ENCODE results near the gene U2AF2. TPM values are rescaled to one million over a fixed set of nuclear protein-coding genes. Genes with fewer than 3 reads are reported as not detected.

The U2AF2 gene
- total and polyA plus RNA-seq, 3 experiments from 2014 or later: 9.5 to 386 (median 374) TPM

DNA sequence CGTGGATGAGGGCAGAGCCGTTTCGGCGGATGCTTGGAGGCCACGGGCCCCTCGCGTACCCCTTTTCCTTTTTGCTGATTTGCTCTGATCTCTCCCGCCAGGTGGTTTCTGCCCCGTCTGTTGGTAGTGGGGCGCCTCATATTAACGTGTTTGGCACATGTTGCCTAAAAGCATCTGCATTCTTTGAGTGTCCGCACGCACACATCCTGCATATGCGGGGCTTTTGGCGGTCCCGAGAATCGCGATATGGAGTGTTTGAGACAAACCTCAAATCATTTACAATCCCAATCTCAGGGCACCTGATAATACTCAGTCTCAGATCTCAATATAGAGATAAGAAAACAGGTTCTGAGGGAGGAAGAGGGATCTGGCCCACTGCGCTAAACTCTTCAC lies 809 bp downstream of the U2AF2 start:
- ChIA-PET POLR2A (no interaction called here), CTCF (no interaction called here)

GRCh38 chr19:55656552-55656951 lies 1.7 kb downstream of the U2AF2 start:
- H3K9me3 Mint-ChIP-seq: peaks cover 0 to 3% (median 0%) of the 10 kb centered on the region in 5 donors
- H3K27ac Mint-ChIP-seq: peak overlapping the region; percentile 57 to 99 (median 98)
- no peak for DNase-seq
- peak overlapping the region; percentile 90 to 97 (median 93) for H3K4me3 Mint-ChIP-seq
- Histone ChIP-seq H3K27me3 (ENCODE audit: insufficient read depth, low read length, poor library complexity, severe bottlenecking) (no peaks in the 10 kb centered on the region), H3K9me3 (ENCODE audit: low read length) (no peaks in the 10 kb centered on the region), H3K4me3 (ENCODE audit: low read length) (peak overlapping the region; percentile 91), H3K4me1 (ENCODE audit: insufficient read depth, low read length) (peaks cover 44% of the 10 kb centered on the region), H3K36me3 (ENCODE audit: insufficient read depth, low read length) (peaks cover 25% of the 10 kb centered on the region), H3K27ac (ENCODE audit: low read depth, low read length) (peak overlapping the region; percentile 29)
- ChIA-PET CTCF (interaction anchor here (2.9 kb wide), 1 partner anchor 15 kb away, joined by 10 read pairs; no protein-coding TSS in a partner anchor), POLR2A (interaction anchor here (1.1 kb wide), 1 partner anchor 18 kb away, joined by 8 read pairs; no protein-coding TSS in a partner anchor)
- peaks cover 38 to 60% (median 43%) of the 10 kb centered on the region in 3 donors for H3K4me1 Mint-ChIP-seq
- H3K27me3 Mint-ChIP-seq: peaks cover 0 to 7% of the 10 kb centered on the region in 2 donors
- H3K36me3 Mint-ChIP-seq: peaks cover 0 to 52% (median 5%) of the 10 kb centered on the region in 3 donors

More for the DNA sequence above, 809 bp downstream of the U2AF2 start:
- peaks cover 16% of the 10 kb centered on the region for H3K36me3 ChIP-seq (ENCODE audit: insufficient read depth, low read length)
- Mint-ChIP-seq H3K4me3 (peak overlapping the region; percentile 90 to 97 (median 93)), H3K9me3 (peaks cover 0 to 3% (median 0%) of the 10 kb centered on the region in 5 donors), H3K36me3 (peaks cover 0 to 45% (median 5%) of the 10 kb centered on the region in 3 donors), H3K27me3 (peaks cover 0 to 7% of the 10 kb centered on the region in 2 donors), H3K27ac (peak overlapping the region; percentile 97 to 99 (median 99)), H3K4me1 (peaks cover 38 to 56% (median 40%) of the 10 kb centered on the region in 3 donors)
- peak overlapping the region; percentile 91 for H3K27ac ChIP-seq (ENCODE audit: low read depth, low read length)
- no peaks in the 10 kb centered on the region for H3K27me3 ChIP-seq (ENCODE audit: insufficient read depth, low read length, poor library complexity, severe bottlenecking)
- no peak for DNase-seq
- peak overlapping the region; percentile 91 for H3K4me3 ChIP-seq (ENCODE audit: low read length)
- H3K4me1 ChIP-seq (ENCODE audit: insufficient read depth, low read length): peaks cover 44% of the 10 kb centered on the region
- no peaks in the 10 kb centered on the region for H3K9me3 ChIP-seq (ENCODE audit: low read length)

DNA sequence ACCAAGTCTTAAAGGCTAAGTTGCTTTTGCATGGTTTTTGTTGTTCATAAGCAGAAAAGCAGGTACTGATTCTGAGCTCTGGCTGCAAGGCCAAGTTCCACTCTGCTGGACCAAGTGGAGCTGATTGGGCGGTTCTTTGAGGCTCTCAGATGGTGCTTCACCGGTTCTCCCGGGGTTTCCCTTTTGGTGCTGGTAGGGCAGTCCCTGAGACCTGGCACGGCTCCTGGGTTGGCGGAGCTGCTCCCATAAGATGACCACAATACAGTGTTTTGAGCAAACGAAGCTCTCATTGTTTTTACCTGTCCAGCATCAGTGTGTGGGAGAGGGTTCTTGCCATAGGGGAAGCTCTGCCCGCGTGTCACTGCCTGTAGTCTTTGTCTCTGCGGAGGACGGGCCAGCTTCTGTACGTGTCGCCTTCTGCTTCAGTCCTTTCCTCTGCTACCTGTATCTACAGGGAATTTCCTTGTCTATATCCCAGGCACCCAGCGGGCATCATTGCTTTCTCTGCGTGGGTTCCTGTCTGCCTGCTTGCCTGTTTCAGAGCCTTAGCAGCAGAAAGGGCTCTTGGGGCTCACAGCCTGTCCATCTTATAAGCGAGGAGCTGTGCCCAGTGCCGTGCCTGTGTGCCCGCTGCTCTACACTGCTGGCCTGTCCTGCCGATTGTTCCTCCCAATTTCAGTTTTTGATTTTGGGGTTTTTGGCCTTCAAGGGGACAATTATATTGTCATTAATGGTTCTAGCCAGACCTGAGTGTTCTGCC lies 2.3 kb downstream of the U2AF2 start:
- CTCF ChIA-PET: interaction anchor here (2.9 kb wide), 1 partner anchor 14 kb away, joined by 10 read pairs; no protein-coding TSS in a partner anchor
- peak overlapping the region; percentile 82 to 99 (median 96) for H3K27ac Mint-ChIP-seq
- H3K27me3 ChIP-seq (ENCODE audit: insufficient read depth, low read length, poor library complexity, severe bottlenecking): no peaks in the 10 kb centered on the region
- POLR2A ChIA-PET: interaction anchor here (1.1 kb wide), 1 partner anchor 19 kb away, joined by 8 read pairs; no protein-coding TSS in a partner anchor
- H3K4me3 ChIP-seq (ENCODE audit: low read length): peak overlapping the region; percentile 91
- H3K9me3 ChIP-seq (ENCODE audit: low read length): no peaks in the 10 kb centered on the region
- peaks cover 0 to 3% (median 0%) of the 10 kb centered on the region in 5 donors for H3K9me3 Mint-ChIP-seq
- H3K4me1 Mint-ChIP-seq: peaks cover 43 to 66% (median 47%) of the 10 kb centered on the region in 3 donors
- H3K27me3 Mint-ChIP-seq: peaks cover 0 to 7% of the 10 kb centered on the region in 2 donors
- peak overlapping the region; percentile 90 to 97 (median 93) for H3K4me3 Mint-ChIP-seq
- DNase-seq: no peak
- H3K36me3 Mint-ChIP-seq: peaks cover 0 to 58% (median 11%) of the 10 kb centered on the region in 3 donors
- H3K36me3 ChIP-seq (ENCODE audit: insufficient read depth, low read length): peaks cover 31% of the 10 kb centered on the region
- peak overlapping the region; percentile 29 for H3K27ac ChIP-seq (ENCODE audit: low read depth, low read length)
- H3K4me1 ChIP-seq (ENCODE audit: insufficient read depth, low read length): peaks cover 44% of the 10 kb centered on the region

DNA sequence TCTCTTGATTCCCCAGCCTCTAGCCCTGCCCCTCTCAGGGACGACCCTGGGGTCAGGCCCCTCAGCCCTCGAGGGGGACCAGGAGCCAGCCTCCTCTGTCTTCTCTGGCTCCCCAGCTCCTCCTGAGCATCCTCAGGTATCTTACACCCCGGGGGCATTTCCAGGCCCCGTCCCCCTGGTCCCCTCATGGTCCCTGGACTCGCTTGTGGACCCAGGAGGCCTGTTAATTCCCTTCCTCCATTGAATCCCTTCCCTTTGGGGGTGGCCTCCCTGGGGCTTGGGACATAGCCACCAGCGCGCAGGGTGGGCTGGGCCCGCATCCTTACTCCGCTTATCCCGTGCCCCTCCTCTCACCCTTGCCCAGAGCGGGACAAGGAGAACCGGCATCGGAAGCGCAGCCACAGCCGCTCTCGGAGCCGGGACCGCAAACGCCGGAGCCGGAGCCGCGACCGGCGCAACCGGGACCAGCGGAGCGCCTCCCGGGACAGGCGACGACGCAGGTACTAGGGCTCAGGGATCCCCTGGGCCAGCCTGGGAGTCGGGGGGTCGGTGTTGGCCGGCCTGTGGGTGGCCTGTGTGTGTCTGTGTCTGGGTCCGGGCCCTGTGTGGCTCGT lies 4.1 kb downstream of the U2AF2 start:
- Histone ChIP-seq H3K27ac (ENCODE audit: low read depth, low read length) (no peak overlapping the region), H3K27me3 (ENCODE audit: insufficient read depth, low read length, poor library complexity, severe bottlenecking) (no peaks in the 10 kb centered on the region), H3K4me3 (ENCODE audit: low read length) (no peak overlapping the region), H3K4me1 (ENCODE audit: insufficient read depth, low read length) (peaks cover 44% of the 10 kb centered on the region), H3K9me3 (ENCODE audit: low read length) (no peaks in the 10 kb centered on the region), H3K36me3 (ENCODE audit: insufficient read depth, low read length) (peaks cover 48% of the 10 kb centered on the region)
- peak overlapping the region in 3 of 7 donors; percentile 61 to 92 (median 75) for H3K4me3 Mint-ChIP-seq
- H3K9me3 Mint-ChIP-seq: peaks cover 0 to 3% (median 0%) of the 10 kb centered on the region in 5 donors
- peak overlapping the region in 7 of 8 donors; percentile 56 to 99 (median 87) for H3K27ac Mint-ChIP-seq
- H3K36me3 Mint-ChIP-seq: peaks cover 9 to 74% (median 19%) of the 10 kb centered on the region in 3 donors
- ChIA-PET POLR2A (no interaction called here), CTCF (interaction anchor here (1.6 to 2.9 kb wide), 2 partner anchors 9 to 12 kb away, joined by 3 to 10 read pairs; no protein-coding TSS in a partner anchor)
- peaks cover 0 to 4% of the 10 kb centered on the region in 2 donors for H3K27me3 Mint-ChIP-seq
- peaks cover 51 to 77% (median 59%) of the 10 kb centered on the region in 3 donors for H3K4me1 Mint-ChIP-seq
- DNase-seq: no peak

- peaks cover 0 to 1% of the 10 kb centered on the region in 2 donors for H3K27me3 Mint-ChIP-seq
- no peak for DNase-seq
- Histone ChIP-seq H3K36me3 (ENCODE audit: insufficient read depth, low read length) (peaks cover 54% of the 10 kb centered on the region), H3K27ac (ENCODE audit: low read depth, low read length) (no peak overlapping the region), H3K9me3 (ENCODE audit: low read length) (no peaks in the 10 kb centered on the region), H3K4me1 (ENCODE audit: insufficient read depth, low read length) (peaks cover 44% of the 10 kb centered on the region), H3K4me3 (ENCODE audit: low read length) (no peak overlapping the region), H3K27me3 (ENCODE audit: insufficient read depth, low read length, poor library complexity, severe bottlenecking) (no peaks in the 10 kb centered on the region)
- peak overlapping the region in 5 of 7 donors; percentile 31 to 84 (median 61) for H3K4me3 Mint-ChIP-seq
- POLR2A ChIA-PET: no interaction called here
- no peaks in the 10 kb centered on the region for H3K9me3 Mint-ChIP-seq
- H3K36me3 Mint-ChIP-seq: peaks cover 9 to 77% (median 19%) of the 10 kb centered on the region in 3 donors
- H3K27ac Mint-ChIP-seq: peak overlapping the region in 5 of 8 donors; percentile 56 to 94 (median 85)
- CTCF ChIA-PET: interaction anchor here (1.6 kb wide), 1 partner anchor 9 kb away, joined by 3 read pairs; no protein-coding TSS in a partner anchor
- H3K4me1 Mint-ChIP-seq: peaks cover 51 to 83% (median 59%) of the 10 kb centered on the region in 3 donors
These were observed 5.0 kb downstream of the U2AF2 start for GRCh38 chr19:55659822-55660221.

GRCh38 chr19:55660404-55660803 lies 5.6 kb downstream of the U2AF2 start:
- H3K4me1 Mint-ChIP-seq: peaks cover 51 to 85% (median 59%) of the 10 kb centered on the region in 3 donors
- ChIA-PET CTCF (no interaction called here), POLR2A (no interaction called here)

DNA sequence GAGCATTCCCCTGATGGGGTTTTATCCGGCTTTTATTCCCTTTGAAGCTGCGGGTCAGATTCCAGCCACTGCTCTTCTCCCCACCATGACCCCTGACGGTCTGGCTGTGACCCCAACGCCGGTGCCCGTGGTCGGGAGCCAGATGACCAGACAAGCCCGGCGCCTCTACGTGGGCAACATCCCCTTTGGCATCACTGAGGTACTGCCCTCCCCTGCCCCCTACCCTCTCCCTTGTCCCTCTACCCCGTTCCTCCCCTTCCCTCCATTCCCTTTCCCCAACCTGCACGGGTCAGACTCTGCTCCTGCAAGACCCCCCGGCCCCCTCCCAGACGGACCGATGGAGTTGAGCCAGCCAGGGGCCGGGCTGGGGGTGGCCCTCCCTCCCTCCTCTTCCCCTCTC lies 6.2 kb downstream of the U2AF2 start:
- H3K4me3 Mint-ChIP-seq: no peak overlapping the region
- no peak for DNase-seq
- peaks cover 46 to 82% (median 53%) of the 10 kb centered on the region in 3 donors for H3K4me1 Mint-ChIP-seq
- H3K9me3 ChIP-seq (ENCODE audit: low read length): no peaks in the 10 kb centered on the region
- no peak overlapping the region for H3K27ac ChIP-seq (ENCODE audit: low read depth, low read length)
- H3K36me3 ChIP-seq (ENCODE audit: insufficient read depth, low read length): peaks cover 59% of the 10 kb centered on the region
- H3K27me3 ChIP-seq (ENCODE audit: insufficient read depth, low read length, poor library complexity, severe bottlenecking): no peaks in the 10 kb centered on the region
- H3K4me1 ChIP-seq (ENCODE audit: insufficient read depth, low read length): peaks cover 38% of the 10 kb centered on the region
- H3K9me3 Mint-ChIP-seq: no peaks in the 10 kb centered on the region
- H3K4me3 ChIP-seq (ENCODE audit: low read length): no peak overlapping the region
- ChIA-PET POLR2A (no interaction called here), CTCF (no interaction called here)
- peaks cover 0 to 1% of the 10 kb centered on the region in 2 donors for H3K27me3 Mint-ChIP-seq
- H3K27ac Mint-ChIP-seq: peak overlapping the region in 1 of 8 donors; percentile 11
- peaks cover 9 to 75% (median 19%) of the 10 kb centered on the region in 3 donors for H3K36me3 Mint-ChIP-seq

More at GRCh38 chr19:55660404-55660803, 5.6 kb downstream of the U2AF2 start:
- H3K36me3 ChIP-seq (ENCODE audit: insufficient read depth, low read length): peaks cover 54% of the 10 kb centered on the region
- no peak overlapping the region for H3K4me3 ChIP-seq (ENCODE audit: low read length)
- peaks cover 9 to 77% (median 19%) of the 10 kb centered on the region in 3 donors for H3K36me3 Mint-ChIP-seq
- no peaks in the 10 kb centered on the region for H3K9me3 Mint-ChIP-seq
- no peak for DNase-seq
- H3K4me3 Mint-ChIP-seq: no peak overlapping the region
- no peak overlapping the region for H3K27ac ChIP-seq (ENCODE audit: low read depth, low read length)
- H3K27me3 Mint-ChIP-seq: peaks cover 0 to 1% of the 10 kb centered on the region in 2 donors
- peaks cover 44% of the 10 kb centered on the region for H3K4me1 ChIP-seq (ENCODE audit: insufficient read depth, low read length)
- peak overlapping the region in 1 of 8 donors; percentile 68 for H3K27ac Mint-ChIP-seq
- no peaks in the 10 kb centered on the region for H3K9me3 ChIP-seq (ENCODE audit: low read length)
- H3K27me3 ChIP-seq (ENCODE audit: insufficient read depth, low read length, poor library complexity, severe bottlenecking): no peaks in the 10 kb centered on the region

Data from CD8-positive, alpha-beta memory T cell (primary cell).